Hepatocyte (in vitro differentiated cells): ENCODE data around the gene GPR37L1.

ENCODE experiments used
- CTCF ChIP-seq: fragments of 200-600 bp; sonication (generic); IDR thresholded peaks from 2 replicates; pipeline ENCODE4 v1.5.1; 2016; ENCODE audit warnings: antibody characterized with exemption, mild to moderate bottlenecking; ENCODE audit not compliant: poor library complexity
- EZH2 ChIP-seq: fragments of 200-600 bp; sonication (generic); IDR thresholded peaks from 2 replicates; pipeline ENCODE4 v1.6.1; 2016; ENCODE audit warnings: antibody characterized with exemption, mild to moderate bottlenecking, borderline replicate concordance

- TF ChIP-seq CTCF (no peak), EZH2 (no peak)
Measured at GRCh38 chr1:202112859-202113689, 9.6 kb upstream of the GPR37L1 start.
